Astrocyte (in vitro differentiated cells and primary cell): ENCODE results near the gene TRPV6. TPM values are rescaled to one million over a fixed set of nuclear protein-coding genes. Genes with fewer than 3 reads are reported as not detected.

ENCODE experiments used
- DNase-seq: peaks from one replicate; pipeline ENCODE4 v3.0.0-alpha.2; 2010; ENCODE audit warnings: low read depth
- FAIRE-seq: peaks from 2 replicates; lab custom pipeline; 2011; peaks lifted over from hg19 to GRCh38; lab: Jason Lieb, UNC
- H2AFZ ChIP-seq: 2 replicates; pipeline ENCODE4 v1.6.0; 2012; ENCODE audit warnings: low read depth, low read length, inconsistent platforms
- H3K27ac ChIP-seq: 2 replicates; pipeline ENCODE4 v1.5.1; 2011; ENCODE audit warnings: low read depth, low read length, inconsistent platforms
- H3K27me3 ChIP-seq: 2 replicates; pipeline ENCODE4 v1.6.0; 2011; ENCODE audit warnings: low read length, inconsistent platforms; ENCODE audit not compliant: insufficient read depth
- H3K36me3 ChIP-seq: 2 replicates; pipeline ENCODE4 v1.5.1; 2011; ENCODE audit warnings: low read length, inconsistent platforms; ENCODE audit not compliant: insufficient read depth
- H3K4me1 ChIP-seq: 2 replicates; pipeline ENCODE4 v1.5.1; 2011; ENCODE audit warnings: low read length, inconsistent platforms; ENCODE audit not compliant: insufficient read depth
- H3K4me2 ChIP-seq: 2 replicates; pipeline ENCODE4 v1.6.0; 2012; ENCODE audit warnings: low read length, inconsistent platforms
- H3K4me3 ChIP-seq: 2 replicates; pipeline ENCODE4 v1.5.1; 2011; ENCODE audit warnings: low read depth, mild to moderate bottlenecking, low read length, inconsistent platforms; ENCODE audit not compliant: insufficient read depth
- H3K79me2 ChIP-seq: 2 replicates; pipeline ENCODE4 v1.6.0; 2012; ENCODE audit warnings: mild to moderate bottlenecking, low read length, inconsistent platforms; ENCODE audit not compliant: insufficient read depth
- H3K9ac ChIP-seq: 2 replicates; pipeline ENCODE4 v1.6.0; 2012; ENCODE audit warnings: mild to moderate bottlenecking, low read length, inconsistent platforms
- H3K9me3 ChIP-seq: 2 replicates; pipeline ENCODE4 v1.5.1; 2012; ENCODE audit warnings: low read depth, mild to moderate bottlenecking, low read length, inconsistent platforms; ENCODE audit not compliant: insufficient read depth
- H4K20me1 ChIP-seq: 2 replicates; pipeline ENCODE4 v1.6.0; 2012; ENCODE audit warnings: low read length, inconsistent platforms; ENCODE audit not compliant: insufficient read depth
- H3K27ac Mint-ChIP-seq: one replicate; pipeline ENCODE4 v1.8.0; 2021; ENCODE audit warnings: mild to moderate bottlenecking, mixed read lengths; ENCODE audit not compliant: unreplicated experiment
- H3K27me3 Mint-ChIP-seq: one replicate; pipeline ENCODE4 v1.8.0; 2021; ENCODE audit warnings: low read depth, mixed read lengths; ENCODE audit not compliant: unreplicated experiment
- H3K36me3 Mint-ChIP-seq: one replicate; pipeline ENCODE4 v1.8.0; 2021; ENCODE audit warnings: low read depth, mixed read lengths; ENCODE audit not compliant: unreplicated experiment
- H3K4me1 Mint-ChIP-seq: one replicate; pipeline ENCODE4 v1.8.0; 2021; ENCODE audit warnings: low read depth, mixed read lengths; ENCODE audit not compliant: unreplicated experiment
- H3K4me3 Mint-ChIP-seq: one replicate; pipeline ENCODE4 v1.8.0; 2021; ENCODE audit warnings: mild to moderate bottlenecking, moderate library complexity, mixed read lengths; ENCODE audit not compliant: unreplicated experiment
- H3K9me3 Mint-ChIP-seq: one replicate; pipeline ENCODE4 v1.8.0; 2021; ENCODE audit warnings: mild to moderate bottlenecking, mixed read lengths; ENCODE audit not compliant: unreplicated experiment
- CTCF ChIP-seq: IDR thresholded peaks from 2 replicates; pipeline ENCODE4 v1.5.1; 2011; ENCODE audit warnings: low read depth, mild to moderate bottlenecking, inconsistent platforms, low read length, moderate library complexity; ENCODE audit not compliant: insufficient read depth
- EZH2 ChIP-seq: IDR thresholded peaks from 2 replicates; pipeline ENCODE4 v1.6.1; 2012; ENCODE audit warnings: mild to moderate bottlenecking, low read length, inconsistent platforms; ENCODE audit not compliant: insufficient read depth
- total RNA-seq: library from RNA; stranded (reverse); gene quantifications from 2 replicates; pipeline ENCODE4 v1.2.1, GENCODE V29; 2021

TRPV6 gene
- total RNA-seq, 1 donor from 2014 or later = 0.14 TPM

DNA sequence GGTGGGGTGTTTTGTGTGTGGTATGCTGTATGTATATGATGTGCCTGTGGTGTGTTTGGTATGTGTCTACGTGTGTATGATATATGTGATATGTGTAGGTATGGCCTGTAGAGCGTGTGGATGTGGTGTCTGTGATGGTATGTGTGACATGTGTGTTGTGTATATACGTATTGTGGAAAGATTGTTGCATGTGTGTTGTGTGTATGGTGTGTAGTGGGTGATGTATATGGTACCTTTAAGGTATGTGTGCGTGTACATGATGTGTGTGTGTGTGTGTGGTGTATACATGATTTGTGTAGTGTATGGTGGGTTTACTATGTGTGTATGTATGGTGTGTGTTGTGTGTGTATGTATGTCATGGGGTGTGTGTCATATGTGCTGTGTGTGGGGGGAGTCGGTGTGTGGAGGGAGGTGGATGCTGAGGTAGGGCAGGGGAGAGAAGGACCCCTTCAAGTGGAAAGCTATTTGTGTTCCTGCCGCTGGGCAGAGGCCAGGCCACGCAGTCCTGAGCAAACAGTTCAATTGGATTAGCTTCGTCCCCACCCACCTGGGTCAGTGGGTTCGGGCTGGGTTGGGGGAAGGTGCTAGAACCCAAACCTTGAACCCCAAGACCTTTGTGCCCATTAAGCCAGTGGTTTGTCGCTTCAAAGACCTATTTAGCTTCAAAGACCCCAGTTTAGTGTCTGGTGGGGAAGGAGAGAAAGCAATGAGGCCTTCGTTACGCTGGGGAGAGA lies 1.9 kb upstream of the TRPV6 start:
- TF ChIP-seq CTCF (no peak), EZH2 (no peak)
- H3K36me3 ChIP-seq = no peaks in the 10 kb centered on the region
- Mint-ChIP-seq H3K27me3 (peaks cover 17% of the 10 kb centered on the region), H3K27ac (no peak overlapping the region), H3K4me1 (no peaks in the 10 kb centered on the region), H3K36me3 (no peaks in the 10 kb centered on the region), H3K9me3 (no peaks in the 10 kb centered on the region), H3K4me3 (no peak overlapping the region)
- H2AFZ ChIP-seq = no peak overlapping the region
- H3K4me3 ChIP-seq = no peak overlapping the region
- H3K27ac ChIP-seq = no peak overlapping the region
- no peak for DNase-seq
- H3K79me2 ChIP-seq = no peaks in the 10 kb centered on the region
- H3K27me3 ChIP-seq = peaks cover 2% of the 10 kb centered on the region
- no peak overlapping the region for H3K4me2 ChIP-seq
- no peaks in the 10 kb centered on the region for H4K20me1 ChIP-seq
- H3K4me1 ChIP-seq = no peaks in the 10 kb centered on the region
- no peak overlapping the region for H3K9ac ChIP-seq
- FAIRE-seq = no peak
- H3K9me3 ChIP-seq = no peaks in the 10 kb centered on the region

DNA sequence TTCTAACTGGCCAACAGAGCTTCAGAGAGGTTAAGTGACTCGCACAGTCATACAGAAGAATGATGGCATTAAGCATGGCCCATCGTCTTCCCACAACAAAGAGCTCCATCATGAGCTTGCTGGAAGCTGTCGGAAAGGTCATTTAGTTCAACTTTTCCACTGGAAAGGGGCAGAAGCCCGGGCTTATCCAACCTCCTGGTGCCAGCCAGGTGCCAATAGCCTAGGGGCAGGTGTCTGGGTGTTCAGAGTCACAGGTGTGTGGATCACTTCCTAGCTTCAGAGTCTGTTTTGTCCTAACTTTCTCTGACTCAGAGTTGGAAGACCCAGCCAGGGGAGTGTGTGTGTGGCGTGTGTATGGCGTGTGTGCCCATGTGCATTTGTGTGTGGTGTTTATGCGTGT lies 1.3 kb upstream of the TRPV6 start:
- no peak overlapping the region for H3K4me2 ChIP-seq
- TF ChIP-seq CTCF (no peak), EZH2 (no peak)
- H3K79me2 ChIP-seq = no peaks in the 10 kb centered on the region
- no peak overlapping the region for H3K27ac ChIP-seq
- Mint-ChIP-seq H3K27ac (no peak overlapping the region), H3K9me3 (no peaks in the 10 kb centered on the region), H3K4me1 (no peaks in the 10 kb centered on the region), H3K36me3 (no peaks in the 10 kb centered on the region), H3K4me3 (no peak overlapping the region), H3K27me3 (peaks cover 18% of the 10 kb centered on the region)
- no peaks in the 10 kb centered on the region for H3K9me3 ChIP-seq
- no peak overlapping the region for H3K4me3 ChIP-seq
- no peaks in the 10 kb centered on the region for H3K4me1 ChIP-seq
- H3K36me3 ChIP-seq = no peaks in the 10 kb centered on the region
- peaks cover 2% of the 10 kb centered on the region for H3K27me3 ChIP-seq
- no peak overlapping the region for H2AFZ ChIP-seq
- no peak overlapping the region for H3K9ac ChIP-seq
- H4K20me1 ChIP-seq = no peaks in the 10 kb centered on the region
- FAIRE-seq (no peak), DNase-seq (no peak)

- Histone ChIP-seq H3K4me3 (no peak overlapping the region), H3K4me2 (no peak overlapping the region), H3K9ac (no peak overlapping the region), H3K9me3 (no peaks in the 10 kb centered on the region), H4K20me1 (no peaks in the 10 kb centered on the region), H3K27me3 (peaks cover 10% of the 10 kb centered on the region), H3K4me1 (no peaks in the 10 kb centered on the region), H2AFZ (no peak overlapping the region), H3K36me3 (no peaks in the 10 kb centered on the region), H3K27ac (no peak overlapping the region), H3K79me2 (no peaks in the 10 kb centered on the region)
- FAIRE-seq = no peak
- no peak overlapping the region for H3K27ac Mint-ChIP-seq
- no peak overlapping the region for H3K4me3 Mint-ChIP-seq
- H3K36me3 Mint-ChIP-seq = no peaks in the 10 kb centered on the region
- peaks cover 25% of the 10 kb centered on the region for H3K27me3 Mint-ChIP-seq
- no peaks in the 10 kb centered on the region for H3K4me1 Mint-ChIP-seq
- no peaks in the 10 kb centered on the region for H3K9me3 Mint-ChIP-seq
- DNase-seq = no peak
- no peak for TF ChIP-seq EZH2
- no peak for TF ChIP-seq CTCF
These were observed 1.3 kb downstream of the TRPV6 start for GRCh38 chr7:142884286-142884640.
